Psoas muscle (tissue), 8 donors: ENCODE data around the gene CFAP99. TPM values are rescaled to one million over a fixed set of nuclear protein-coding genes. Genes with fewer than 3 reads are reported as not detected.

Source experiments
- ATAC-seq, 4 donors: fragments of 200-7000 bp; cut with Tn5 transposase; one replicate each; pipeline ENCODE4 v1.9.1; 2020; ENCODE audit warnings: moderate library complexity in 3 of 4, mild to moderate bottlenecking in 2 of 4
- DNase-seq, 2 donors: peaks; one replicate each; pipeline ENCODE4 v3.0.0-alpha.2; 2020
- H3K27ac ChIP-seq: fragments of 200-600 bp; one replicate; pipeline ENCODE4 v1.8.0; 2022
- H3K27me3 ChIP-seq, 3 donors: fragments of 200-600 bp in 1 of 3; one replicate each; pipeline versions ENCODE4 v1.6.1 to v1.8.0; 2013 to 2022; ENCODE audit warnings: low read length in 2 of 3, mild to moderate bottlenecking in 2 of 3, moderate library complexity in 1 of 3; ENCODE audit not compliant: insufficient read depth in 3 of 3
- H3K36me3 ChIP-seq, 2 donors: fragments of 200-600 bp in 1 of 2; one replicate each; pipeline versions ENCODE4 v1.6.1 to v1.8.0; 2013 to 2022; ENCODE audit warnings: low read depth in 1 of 2, mild to moderate bottlenecking in 1 of 2, moderate library complexity in 1 of 2; ENCODE audit not compliant: insufficient read depth in 1 of 2
- H3K4me1 ChIP-seq: fragments of 200-600 bp; one replicate; pipeline ENCODE4 v1.8.0; 2022
- H3K4me3 ChIP-seq: fragments of 200-600 bp; one replicate; pipeline ENCODE4 v1.8.0; 2022; ENCODE audit warnings: mild to moderate bottlenecking
- H3K9me3 ChIP-seq: fragments of 200-600 bp; one replicate; pipeline ENCODE4 v1.8.0; 2022
- WGBS, 3 donors: extraction: QIAGEN DNeasy Blood & Tissue Kit; methylation state at CpG; one replicate each; pipeline versions ENCODE4 v1.1.6 to v1.1.7; 2013; 5-methylcytosine and 5-hydroxymethylcytosine counted together
- intact Hi-C, 2 donors: fragments of 100-400 bp; cut with DNase I; formaldehyde crosslinking; loops; one replicate each; pipeline versions ENCODE4 v1.11.0 to v1.14.2; 2022
- polyA plus RNA-seq, 3 donors: library from polyadenylated mRNA; stranded (reverse); fragments of 200-250 nt; gene quantifications; one replicate each; pipeline ENCODE4 v1.2.3, GENCODE V29; 2013
- total RNA-seq, 4 donors: library from RNA; stranded (reverse); fragmentation: NEBNext Ultra II Directional in 2 of 4; extraction: Animal tissue kit (Norgen Biotek cat#: 25700) in 2 of 4; gene quantifications; one replicate each; pipeline versions ENCODE4 v1.2.1 to v1.2.4, GENCODE V29; 2021 to 2023
- TF ChIP-seq, protein P1 (sequence below): fragments of 200-600 bp; IDR thresholded peaks from one replicate; pipeline ENCODE4 v1.8.0; 2022; ENCODE audit warnings: antibody characterized with exemption
- donor health status: healthy with polysubstance abuse.
- donor health status: DM: no; HTN: no; CAD: no; lungs with moderate emphysema.
- donor health status: Bipolar disorder and iron deficiency.
- donor health status: healthy.
- donor health status: DM: yes; HTN: yes; CAD: no.
- donor health status: DM: no; HTN: no; CAD: no.
- donor health status: DM: no; HTN: no; CAD: no.
- donor health status: DM: yes; HTN: yes; CAD: no.

Gene CFAP99
- total and polyA plus RNA-seq, 7 donors: 0.03 TPM; not detected in 5

- no peak overlapping the region for H3K27ac ChIP-seq
These were observed 78.6 kb downstream of the CFAP99 start for GRCh38 chr4:2497324-2497723.

DNA sequence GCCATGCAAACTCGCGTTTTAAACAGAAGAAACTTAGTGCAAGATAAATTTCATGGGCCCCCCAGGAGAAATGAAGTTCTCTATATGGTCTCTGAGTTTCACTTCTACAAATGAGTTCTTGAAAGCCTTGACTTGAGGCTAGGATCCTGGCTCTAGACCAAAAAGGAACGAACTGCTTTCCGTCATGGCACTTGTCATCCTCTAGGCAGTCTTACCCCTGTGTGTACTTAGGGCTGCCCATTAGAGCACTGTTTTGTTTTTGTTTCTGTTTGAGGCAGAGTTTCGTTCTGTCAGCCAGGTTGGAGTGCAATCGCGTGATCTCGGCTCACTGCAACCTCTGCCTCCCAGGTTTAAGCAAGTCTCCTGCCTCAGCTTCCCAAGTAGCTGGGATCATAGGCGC lies 79.2 kb downstream of the CFAP99 start:
- H3K27ac ChIP-seq: no peak overlapping the region
- 92 to 95% (median 95%) methylated on average over 9 of the region's 9 CpGs for WGBS, 3 donors
- no peak overlapping the region for H3K4me3 ChIP-seq
- no peaks in the 10 kb centered on the region for H3K9me3 ChIP-seq
- intact Hi-C loops: no loop called here
- H3K27me3 ChIP-seq: no peaks in the 10 kb centered on the region
- ATAC-seq: no peak
- no peaks in the 10 kb centered on the region for H3K4me1 ChIP-seq
- no peak for DNase-seq
- TF ChIP-seq, protein P1, sequence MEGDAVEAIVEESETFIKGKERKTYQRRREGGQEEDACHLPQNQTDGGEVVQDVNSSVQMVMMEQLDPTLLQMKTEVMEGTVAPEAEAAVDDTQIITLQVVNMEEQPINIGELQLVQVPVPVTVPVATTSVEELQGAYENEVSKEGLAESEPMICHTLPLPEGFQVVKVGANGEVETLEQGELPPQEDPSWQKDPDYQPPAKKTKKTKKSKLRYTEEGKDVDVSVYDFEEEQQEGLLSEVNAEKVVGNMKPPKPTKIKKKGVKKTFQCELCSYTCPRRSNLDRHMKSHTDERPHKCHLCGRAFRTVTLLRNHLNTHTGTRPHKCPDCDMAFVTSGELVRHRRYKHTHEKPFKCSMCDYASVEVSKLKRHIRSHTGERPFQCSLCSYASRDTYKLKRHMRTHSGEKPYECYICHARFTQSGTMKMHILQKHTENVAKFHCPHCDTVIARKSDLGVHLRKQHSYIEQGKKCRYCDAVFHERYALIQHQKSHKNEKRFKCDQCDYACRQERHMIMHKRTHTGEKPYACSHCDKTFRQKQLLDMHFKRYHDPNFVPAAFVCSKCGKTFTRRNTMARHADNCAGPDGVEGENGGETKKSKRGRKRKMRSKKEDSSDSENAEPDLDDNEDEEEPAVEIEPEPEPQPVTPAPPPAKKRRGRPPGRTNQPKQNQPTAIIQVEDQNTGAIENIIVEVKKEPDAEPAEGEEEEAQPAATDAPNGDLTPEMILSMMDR: no peak
- peaks cover 5 to 74% of the 10 kb centered on the region in 2 donors for H3K36me3 ChIP-seq

More at GRCh38 chr4:2497324-2497723, 78.6 kb downstream of the CFAP99 start:
- Histone ChIP-seq H3K27me3 (no peaks in the 10 kb centered on the region), H3K9me3 (no peaks in the 10 kb centered on the region), H3K36me3 (peaks cover 7 to 80% of the 10 kb centered on the region in 2 donors), H3K4me1 (no peaks in the 10 kb centered on the region), H3K4me3 (no peak overlapping the region)
- intact Hi-C loops: no loop called here
- DNase-seq: no peak
- TF ChIP-seq, protein P1: no peak
- ATAC-seq: no peak
- 98 to 100% (median 99%) methylated on average over 4 of the region's 4 CpGs for WGBS, 3 donors

- TF ChIP-seq, protein P1: no peak
- ATAC-seq: no peak
- Histone ChIP-seq H3K27ac (no peak overlapping the region), H3K36me3 (peaks cover 5 to 74% of the 10 kb centered on the region in 2 donors), H3K9me3 (no peaks in the 10 kb centered on the region), H3K4me3 (no peak overlapping the region), H3K4me1 (no peaks in the 10 kb centered on the region), H3K27me3 (no peaks in the 10 kb centered on the region)
- DNase-seq: no peak
- intact Hi-C loops: no loop called here
- 79 to 91% (median 86%) methylated on average over 2 of the region's 2 CpGs for WGBS, 3 donors
These were observed 81.8 kb downstream of the CFAP99 start for GRCh38 chr4:2500547-2500946.

GRCh38 chr4:2501034-2501594 lies 82.4 kb downstream of the CFAP99 start:
- TF ChIP-seq, protein P1: no peak
- ATAC-seq: peak; percentile 48 to 76 (median 55)
- Histone ChIP-seq H3K4me1 (no peaks in the 10 kb centered on the region), H3K4me3 (no peak overlapping the region), H3K27ac (no peak overlapping the region), H3K36me3 (peaks cover 5 to 69% of the 10 kb centered on the region in 2 donors), H3K27me3 (no peaks in the 10 kb centered on the region), H3K9me3 (no peaks in the 10 kb centered on the region)
- DNase-seq: no peak
- intact Hi-C loops: no loop called here
- 38 to 87% (median 40%) methylated on average over 7 of the region's 7 CpGs for WGBS, 3 donors

DNA sequence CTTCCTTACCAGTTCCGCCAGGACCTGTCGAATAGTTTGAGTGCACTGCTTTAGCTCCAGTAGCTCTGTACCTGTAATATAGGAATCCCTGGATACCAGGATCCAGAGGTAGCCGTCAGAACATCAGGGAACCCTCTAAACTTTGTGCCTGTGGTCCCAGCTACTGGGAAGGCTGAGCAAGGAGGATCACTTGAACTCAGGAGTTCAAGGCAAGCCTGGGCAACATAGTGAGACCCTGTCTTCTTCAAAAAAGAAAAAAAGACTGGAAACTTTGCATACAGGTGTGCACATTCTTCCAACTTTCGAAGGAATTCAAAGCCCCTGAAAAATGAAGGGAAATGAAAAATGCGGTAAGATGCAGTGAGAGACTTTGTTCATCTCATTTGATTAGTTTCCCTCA lies 85.1 kb downstream of the CFAP99 start:
- Histone ChIP-seq H3K27me3 (no peaks in the 10 kb centered on the region), H3K27ac (no peak overlapping the region), H3K4me3 (no peak overlapping the region), H3K9me3 (no peaks in the 10 kb centered on the region), H3K36me3 (peaks cover 5 to 54% of the 10 kb centered on the region in 2 donors), H3K4me1 (no peaks in the 10 kb centered on the region)
- ATAC-seq (no peak), DNase-seq (no peak)
- TF ChIP-seq, protein P1: no peak
- intact Hi-C loops: no loop called here
- WGBS, 3 donors: 95 to 97% (median 96%) methylated on average over 5 of the region's 5 CpGs
